DND-41 (cell line): ENCODE data around the gene GPC5.

Experiments
- CTCF ChIP-seq: IDR thresholded peaks from 2 replicates; pipeline ENCODE4 v1.5.1; 2012; ENCODE audit warnings: borderline replicate concordance, low read length, moderate library complexity, mild to moderate bottlenecking; ENCODE audit not compliant: poor library complexity, severe bottlenecking; ENCODE audit errors: extremely low read depth
- EZH2 ChIP-seq: IDR thresholded peaks from 3 replicates; pipeline ENCODE4 v1.6.1; 2012; ENCODE audit warnings: borderline replicate concordance, low read depth, mild to moderate bottlenecking, moderate library complexity, low read length, inconsistent platforms; ENCODE audit not compliant: severe bottlenecking

GRCh38 chr13:92719868-92720267 lies 1321.4 kb downstream of the GPC5 start:
- TF ChIP-seq CTCF (no peak), EZH2 (no peak)
